GM18519 (cell line): ENCODE data around the gene CFAP57.
A peak's percentile ranks its signal among the peaks of the same experiment; 100 is the strongest.
"Not testable (repeated sequence)": the region's sequence is repeated elsewhere in the genome, so short reads cannot be mapped to it uniquely, and the experiment has no call there.

ENCODE experiments used
- ATAC-seq: cut with Tn5 transposase; IDR thresholded peaks from one replicate; pipeline ENCODE4 v1.9.1; 2021; ENCODE audit warnings: mild to moderate bottlenecking, moderate library complexity; ENCODE audit not compliant: unreplicated experiment, low FRiP score

Gene CFAP57

GRCh38 chr1:43171876-43172526 is at the start of gene CFAP57, which contains the start of gene EBNA1BP2:
Gene CFAP57, plus strand, starts transcription at chr1:43172330. Its CDS starts 424 bp downstream, at chr1:43172754.
Gene EBNA1BP2, minus strand, starts transcription at chr1:43172290. Its CDS starts 172 bp downstream, at chr1:43172118.
- ATAC-seq = peak; percentile 84

- no peak for ATAC-seq
Measured at GRCh38 chr1:43123031-43123430, 49.1 kb upstream of the CFAP57 start.

- no peak for ATAC-seq
Measured at GRCh38 chr1:43128816-43129215, 43.3 kb upstream of the CFAP57 start.

GRCh38 chr1:43129426-43129825 is 42.7 kb upstream of the CFAP57 start:
- ATAC-seq = no peak

DNA sequence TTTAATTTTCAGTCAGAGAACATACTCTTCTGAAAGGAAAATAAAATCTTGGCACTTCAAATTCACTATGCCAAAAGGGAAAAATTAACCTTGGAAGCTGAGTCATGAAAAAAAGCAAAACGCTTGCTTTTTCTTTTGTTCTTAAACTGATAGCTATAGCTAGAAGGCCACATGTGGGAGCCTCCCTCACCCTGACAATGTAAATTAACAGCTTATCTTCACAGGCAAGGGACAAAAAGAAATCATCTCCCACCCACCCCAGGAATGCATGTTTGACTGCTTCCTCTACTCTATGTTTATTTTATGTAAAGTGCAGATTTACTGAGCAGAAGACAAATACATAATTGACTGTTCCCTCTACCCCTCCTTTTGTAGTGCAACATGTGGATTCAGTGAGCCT is 38.1 kb upstream of the CFAP57 start:
- no peak for ATAC-seq

DNA sequence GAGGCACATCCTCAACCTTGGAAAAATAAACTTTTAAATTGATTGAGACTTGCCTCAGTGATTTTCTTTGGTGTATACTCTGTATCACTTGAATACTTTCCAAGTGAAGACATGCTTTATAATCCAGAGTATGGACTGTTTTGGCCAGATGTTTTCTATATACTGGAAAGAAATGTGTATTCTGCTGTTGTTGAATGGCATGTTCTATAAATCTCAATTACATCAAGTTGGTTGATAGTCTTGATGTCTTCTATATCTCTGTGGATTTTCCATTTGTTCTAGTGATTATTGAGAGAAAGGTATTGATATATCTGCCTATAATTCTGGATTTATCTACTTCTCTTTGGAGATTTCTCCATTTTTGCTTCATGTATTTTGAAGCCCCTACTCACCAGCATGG is 37.5 kb upstream of the CFAP57 start:
- ATAC-seq = no peak

- ATAC-seq = no peak
Measured at GRCh38 chr1:43135857-43136781, 36.0 kb upstream of the CFAP57 start.

GRCh38 chr1:43137445-43138052 is 34.6 kb upstream of the CFAP57 start:
- no peak for ATAC-seq

DNA sequence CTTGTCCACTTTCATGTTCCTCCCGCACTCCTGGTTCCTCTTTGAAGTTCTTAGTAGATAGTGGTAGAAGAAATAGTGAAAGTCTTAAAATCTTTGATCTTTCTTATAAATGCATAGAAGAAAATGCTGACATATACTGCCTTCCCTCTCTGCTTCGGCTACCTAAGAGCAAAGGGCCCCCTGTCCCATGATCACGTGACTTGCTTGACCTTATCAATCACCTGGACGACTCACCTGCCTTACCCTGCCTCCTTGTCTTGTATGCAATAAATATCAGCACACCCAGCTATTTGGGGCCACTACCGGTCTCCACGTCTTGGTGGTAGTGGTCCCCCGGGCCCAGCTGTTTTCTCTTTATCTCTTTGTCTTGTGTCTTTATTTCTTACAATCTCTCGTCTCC is 32.8 kb upstream of the CFAP57 start:
- ATAC-seq = not testable (repeated sequence)

DNA sequence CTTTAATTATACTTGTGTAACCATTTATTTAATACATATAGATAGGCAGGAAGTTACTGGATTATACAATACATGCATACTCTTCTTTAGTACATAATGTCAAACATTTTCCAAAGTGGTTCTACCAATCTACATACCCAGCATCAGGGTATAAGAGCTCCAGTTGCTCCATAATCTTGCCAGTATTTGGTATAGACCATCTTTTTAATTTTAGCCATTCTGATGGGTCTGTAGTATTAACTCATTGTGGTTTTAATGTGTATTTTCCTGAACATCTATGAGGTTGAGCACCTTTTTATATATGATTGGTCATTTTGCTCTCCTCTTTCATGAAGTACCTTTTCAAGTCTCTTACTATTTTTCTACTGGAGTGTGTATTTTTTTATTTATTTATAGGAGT is 32.1 kb upstream of the CFAP57 start:
- ATAC-seq = no peak

- no peak for ATAC-seq
Measured at GRCh38 chr1:43140583-43140982, 31.5 kb upstream of the CFAP57 start.

DNA sequence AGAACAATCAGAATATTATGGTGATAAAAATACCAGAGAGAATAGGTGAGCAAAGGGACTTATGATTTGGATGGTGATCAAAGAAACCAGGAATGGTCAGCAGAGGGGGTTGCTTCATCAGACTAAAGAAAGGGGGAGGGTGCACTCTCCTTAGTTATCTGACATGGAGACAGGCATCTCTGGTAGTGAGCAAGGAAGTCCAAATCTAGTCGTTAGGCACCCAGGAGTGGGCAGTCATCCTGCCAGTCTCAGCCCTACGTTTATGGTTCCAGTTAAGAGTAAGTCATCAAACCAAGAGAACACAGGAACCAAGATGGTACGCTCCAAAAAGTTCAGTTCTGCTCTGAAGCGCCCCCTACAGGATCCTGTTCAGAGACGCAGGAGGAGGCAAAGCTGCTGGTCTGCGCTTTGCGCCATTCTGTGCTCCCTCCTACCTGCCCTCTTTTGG is 28.7 kb upstream of the CFAP57 start:
- ATAC-seq = no peak

GRCh38 chr1:43144237-43144636 is 27.9 kb upstream of the CFAP57 start:
- ATAC-seq = no peak

DNA sequence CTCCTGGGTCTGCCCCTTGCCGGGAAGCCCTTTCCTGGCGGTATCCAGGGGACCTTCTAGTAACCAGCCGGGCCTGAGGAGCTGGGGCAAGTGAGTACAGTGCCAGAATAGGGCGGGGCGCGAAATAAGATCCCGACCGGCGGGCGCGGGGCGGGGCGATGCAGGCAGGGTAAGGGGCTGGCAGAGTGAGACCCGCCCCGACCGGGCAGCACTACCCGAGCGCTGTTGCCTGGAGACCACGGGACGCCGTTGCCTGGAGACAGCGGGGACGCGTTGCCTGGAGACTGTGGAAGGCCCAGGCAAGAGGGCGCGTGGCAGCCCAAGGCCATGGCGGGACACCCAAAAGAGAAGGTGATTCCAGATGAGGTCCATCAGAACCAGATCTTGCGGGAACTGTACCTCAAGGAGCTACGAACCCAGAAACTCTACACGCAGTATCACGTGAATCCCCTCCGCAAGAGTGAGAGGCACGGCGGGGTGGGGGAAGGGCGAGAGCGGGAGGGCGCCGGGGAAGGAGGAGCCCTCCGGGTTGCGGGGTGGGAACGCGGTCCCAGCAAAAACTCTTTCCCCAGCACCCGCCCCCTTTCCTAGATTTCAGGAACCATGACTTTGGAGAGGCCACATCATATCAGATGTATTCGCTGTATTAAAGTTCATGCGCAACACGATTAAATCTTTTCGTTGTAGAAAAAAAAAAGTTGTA is 24.4 kb upstream of the CFAP57 start:
- ATAC-seq = no peak

DNA sequence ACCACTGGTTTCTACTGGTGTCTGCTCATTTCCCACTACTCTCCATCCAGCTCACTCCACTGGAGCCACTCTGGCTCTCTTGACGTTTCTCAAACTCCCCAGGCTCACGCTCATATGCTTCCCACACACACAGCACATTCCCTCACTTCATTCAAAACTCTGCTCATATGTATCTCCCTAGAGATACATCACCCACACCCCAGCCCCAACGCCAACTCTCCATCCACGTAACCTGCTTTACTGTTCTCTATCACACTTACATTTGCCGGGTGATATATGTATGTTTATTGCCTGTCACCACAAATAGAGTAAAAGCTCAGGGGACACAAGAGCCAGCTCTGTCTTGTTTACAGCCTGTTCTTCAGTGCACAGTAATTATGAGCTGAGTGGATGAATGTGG is 22.2 kb upstream of the CFAP57 start:
- no peak for ATAC-seq

GRCh38 chr1:43152866-43153265 is 19.3 kb upstream of the CFAP57 start:
- ATAC-seq = no peak

DNA sequence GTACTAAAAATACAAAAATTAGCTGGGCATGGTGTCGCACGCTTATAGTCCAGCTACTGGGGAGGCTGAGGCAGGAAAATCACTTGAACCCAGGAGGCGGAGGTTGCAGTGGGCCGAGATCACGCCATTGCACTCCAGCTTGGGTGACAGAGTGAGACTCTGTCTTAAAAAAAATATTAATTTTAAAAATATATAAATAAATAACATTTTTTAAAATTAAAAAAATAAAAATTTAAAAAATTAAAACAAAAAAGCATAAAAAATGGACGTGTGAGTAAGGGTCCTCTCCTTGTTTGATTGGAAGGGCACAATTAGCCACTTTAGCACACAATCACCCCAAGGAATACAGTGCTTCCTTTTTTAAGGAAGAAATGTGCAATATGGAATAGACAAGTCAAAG is 18.7 kb upstream of the CFAP57 start:
- no peak for ATAC-seq

GRCh38 chr1:43156026-43156425 is 16.1 kb upstream of the CFAP57 start:
- ATAC-seq = no peak

DNA sequence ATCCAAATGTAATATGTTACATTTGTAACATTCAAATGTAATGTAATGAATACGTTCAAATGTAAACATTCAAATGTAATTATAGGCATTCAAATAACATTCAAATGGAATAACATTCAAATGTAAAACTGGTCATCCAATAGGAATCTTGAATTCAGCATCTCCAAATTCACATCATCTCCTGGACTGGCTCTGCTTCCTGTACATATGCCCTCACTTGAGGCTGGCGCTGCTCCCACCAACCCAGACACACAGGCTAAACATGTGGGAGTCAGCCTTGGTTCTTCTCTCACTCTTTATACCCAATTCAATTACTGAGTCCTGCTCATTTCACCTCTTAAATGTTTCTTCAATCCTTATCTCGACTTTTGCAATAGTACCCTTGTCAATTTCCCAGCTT is 7.0 kb upstream of the CFAP57 start:
- ATAC-seq = no peak

DNA sequence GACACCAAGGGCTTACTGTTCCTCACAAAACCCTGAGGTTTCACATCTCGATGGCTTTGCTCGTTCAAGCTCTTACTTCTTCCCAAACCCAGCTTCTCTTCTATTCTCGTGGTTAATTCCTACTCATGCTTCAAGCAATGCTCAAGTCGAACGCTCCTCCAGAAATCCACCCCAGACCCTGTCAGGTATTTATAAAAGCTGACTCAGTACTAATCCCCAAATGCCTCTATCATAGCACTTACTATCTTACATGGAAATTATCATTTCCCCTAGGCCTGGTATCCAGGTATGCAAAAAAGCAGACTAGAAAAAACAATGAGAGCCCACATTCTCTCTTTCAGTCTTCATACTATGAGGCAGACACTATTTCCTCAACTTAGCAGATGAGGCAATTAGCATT is 6.4 kb upstream of the CFAP57 start:
- no peak for ATAC-seq
